SK-N-SH treated with all-trans-retinoic acid at 6 μM for 48 hours (cell line): ENCODE measurements around the gene PHF5A.

Source experiments
- ATAC-seq: fragments of 200-7000 bp; cut with Tn5 transposase; 3 replicates; pipeline ENCODE4 v1.9.1; 2020; ENCODE audit warnings: mild to moderate bottlenecking, moderate library complexity
- ARNTL ChIP-seq: fragments of 450-650 bp; formaldehyde crosslinking; IDR thresholded peaks from 2 replicates; pipeline ENCODE4 v1.5.0; 2020; ENCODE audit warnings: low read depth, mild to moderate bottlenecking, moderate library complexity, borderline replicate concordance
- BACH2 ChIP-seq: fragments of 250-450 bp; sonication (Bioruptor Pico); IDR thresholded peaks from 2 replicates; pipeline ENCODE4 v1.9.0; 2021; ENCODE audit warnings: mild to moderate bottlenecking, borderline replicate concordance
- CSDC2 ChIP-seq: fragments of 250-450 bp; sonication (Bioruptor Pico); IDR thresholded peaks from 2 replicates; pipeline ENCODE4 v1.5.0; 2020; ENCODE audit warnings: mild to moderate bottlenecking, moderate library complexity
- CSRNP3 ChIP-seq: fragments of 250-450 bp; sonication (Bioruptor Pico); IDR thresholded peaks from 2 replicates; pipeline ENCODE4 v1.5.1; 2021; ENCODE audit warnings: mild to moderate bottlenecking, moderate library complexity
- ESRRG ChIP-seq: fragments of 250-450 bp; sonication (Bioruptor Pico); IDR thresholded peaks from 2 replicates; pipeline ENCODE4 v1.6.1; 2021; ENCODE audit warnings: mild to moderate bottlenecking
- GLIS3 ChIP-seq: fragments of 250-450 bp; sonication (Bioruptor Pico); IDR thresholded peaks from 2 replicates; pipeline ENCODE4 v1.5.0; 2020; ENCODE audit warnings: mild to moderate bottlenecking, moderate library complexity
- ISL1 ChIP-seq: fragments of 250-450 bp; sonication (Bioruptor Pico); IDR thresholded peaks from 2 replicates; pipeline ENCODE4 v2.1.2; 2022; ENCODE audit warnings: mild to moderate bottlenecking, moderate library complexity
- OSR1 ChIP-seq: fragments of 250-450 bp; sonication (Bioruptor Pico); IDR thresholded peaks from 2 replicates; pipeline ENCODE4 v1.8.0; 2022; ENCODE audit warnings: moderate library complexity, mild to moderate bottlenecking, inconsistent platforms
- PATZ1 ChIP-seq: fragments of 250-450 bp; sonication (Bioruptor Pico); IDR thresholded peaks from 2 replicates; pipeline ENCODE4 v1.8.0; 2020; ENCODE audit warnings: mild to moderate bottlenecking, moderate library complexity, borderline replicate concordance
- PPARA ChIP-seq: fragments of 250-450 bp; sonication (Bioruptor Pico); IDR thresholded peaks from 2 replicates; pipeline ENCODE4 v1.5.0; 2020; ENCODE audit warnings: mild to moderate bottlenecking, borderline replicate concordance
- TCF4 ChIP-seq: fragments of 250-450 bp; sonication (Bioruptor Pico); IDR thresholded peaks from 2 replicates; pipeline ENCODE4 v1.8.0; 2021; ENCODE audit warnings: mild to moderate bottlenecking, moderate library complexity, borderline replicate concordance
- TSHZ2 ChIP-seq: fragments of 250-450 bp; sonication (Bioruptor Pico); IDR thresholded peaks from 2 replicates; pipeline ENCODE4 v1.5.0; 2020; ENCODE audit warnings: mild to moderate bottlenecking, moderate library complexity
- ZC3H10 ChIP-seq: fragments of 250-450 bp; sonication (Bioruptor Pico); IDR thresholded peaks from 2 replicates; pipeline ENCODE4 v1.5.1; 2021; ENCODE audit warnings: mild to moderate bottlenecking, moderate library complexity
- ZFP30 ChIP-seq: fragments of 450-650 bp; formaldehyde crosslinking; IDR thresholded peaks from 2 replicates; pipeline ENCODE4 v1.5.0; 2022; ENCODE audit warnings: mild to moderate bottlenecking, moderate library complexity
- ZNF565 ChIP-seq: fragments of 450-650 bp; formaldehyde crosslinking; conservative IDR thresholded peaks from 2 replicates; pipeline ENCODE4 v1.5.0; 2020; ENCODE audit warnings: low read depth, mild to moderate bottlenecking, moderate library complexity
- ZNF70 ChIP-seq: fragments of 450-650 bp; formaldehyde crosslinking; IDR thresholded peaks from 2 replicates; pipeline ENCODE4 v1.5.0; 2020; ENCODE audit warnings: mild to moderate bottlenecking, moderate library complexity
- ZNF8 ChIP-seq: fragments of 450-650 bp; formaldehyde crosslinking; IDR thresholded peaks from 2 replicates; pipeline ENCODE4 v1.5.0; 2020; ENCODE audit warnings: mild to moderate bottlenecking, moderate library complexity
- TF ChIP-seq, protein P1 (sequence below): fragments of 250-450 bp; sonication (Bioruptor Pico); IDR thresholded peaks from 2 replicates; pipeline ENCODE4 v1.5.1; 2020; ENCODE audit warnings: low read depth, mild to moderate bottlenecking, moderate library complexity
- TF ChIP-seq, protein P2 (sequence below): fragments of 250-450 bp; sonication (Bioruptor Pico); IDR thresholded peaks from 2 replicates; pipeline ENCODE4 v1.8.0; 2021; ENCODE audit warnings: low read depth, mild to moderate bottlenecking, moderate library complexity, borderline replicate concordance

Gene PHF5A

DNA sequence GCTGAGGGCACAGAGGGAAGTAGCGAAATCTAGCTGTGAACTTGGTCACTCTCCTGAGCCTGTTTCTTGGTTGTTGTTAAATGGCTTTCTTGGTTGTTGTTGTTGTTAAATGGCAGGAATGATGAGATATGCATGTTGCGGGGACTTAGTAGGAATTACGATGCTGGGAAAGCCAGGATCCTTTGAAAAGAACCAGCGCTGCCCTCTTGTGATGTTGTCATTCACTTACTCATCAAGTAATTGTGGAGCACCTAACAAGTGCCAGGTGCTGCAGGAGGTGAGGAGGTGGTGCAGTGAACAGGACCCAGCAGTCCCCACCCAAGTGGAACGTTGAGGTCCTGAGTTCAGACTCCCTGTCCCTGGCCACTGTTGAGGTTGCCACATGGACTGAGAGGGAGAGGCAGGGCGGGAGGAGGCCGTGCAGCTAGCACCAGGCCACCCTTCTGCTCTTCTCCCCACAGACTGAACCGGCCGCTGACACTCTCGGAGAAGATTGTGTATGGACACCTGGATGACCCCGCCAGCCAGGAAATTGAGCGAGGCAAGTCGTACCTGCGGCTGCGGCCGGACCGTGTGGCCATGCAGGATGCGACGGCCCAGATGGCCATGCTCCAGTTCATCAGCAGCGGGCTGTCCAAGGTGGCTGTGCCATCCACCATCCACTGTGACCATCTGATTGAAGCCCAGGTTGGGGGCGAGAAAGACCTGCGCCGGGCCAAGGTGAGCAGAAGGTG lies 39.0 kb upstream of the PHF5A start:
- ATAC-seq: no peak
- TF ChIP-seq ZNF565 (no peak), OSR1 (CRISPR knock-in tag) (no peak), ZFP30 (CRISPR knock-in tag) (no peak), BACH2 (no peak), ISL1 (CRISPR knock-in tag) (no peak), ZNF8 (CRISPR knock-in tag) (no peak), TSHZ2 (CRISPR knock-in tag) (no peak), CSDC2 (CRISPR knock-in tag) (no peak), PATZ1 (CRISPR knock-in tag) (no peak)

- TF ChIP-seq CSDC2 (CRISPR knock-in tag) (no peak), OSR1 (CRISPR knock-in tag) (no peak), ZC3H10 (CRISPR knock-in tag) (no peak), TSHZ2 (CRISPR knock-in tag) (no peak), CSRNP3 (CRISPR knock-in tag) (no peak), TCF4 (CRISPR knock-in tag) (no peak), GLIS3 (CRISPR knock-in tag) (no peak)
- TF ChIP-seq, protein P1, sequence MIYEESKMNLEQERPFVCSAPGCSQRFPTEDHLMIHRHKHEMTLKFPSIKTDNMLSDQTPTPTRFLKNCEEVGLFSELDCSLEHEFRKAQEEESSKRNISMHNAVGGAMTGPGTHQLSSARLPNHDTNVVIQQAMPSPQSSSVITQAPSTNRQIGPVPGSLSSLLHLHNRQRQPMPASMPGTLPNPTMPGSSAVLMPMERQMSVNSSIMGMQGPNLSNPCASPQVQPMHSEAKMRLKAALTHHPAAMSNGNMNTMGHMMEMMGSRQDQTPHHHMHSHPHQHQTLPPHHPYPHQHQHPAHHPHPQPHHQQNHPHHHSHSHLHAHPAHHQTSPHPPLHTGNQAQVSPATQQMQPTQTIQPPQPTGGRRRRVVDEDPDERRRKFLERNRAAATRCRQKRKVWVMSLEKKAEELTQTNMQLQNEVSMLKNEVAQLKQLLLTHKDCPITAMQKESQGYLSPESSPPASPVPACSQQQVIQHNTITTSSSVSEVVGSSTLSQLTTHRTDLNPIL (CRISPR knock-in tag): no peak
- TF ChIP-seq, protein P2, sequence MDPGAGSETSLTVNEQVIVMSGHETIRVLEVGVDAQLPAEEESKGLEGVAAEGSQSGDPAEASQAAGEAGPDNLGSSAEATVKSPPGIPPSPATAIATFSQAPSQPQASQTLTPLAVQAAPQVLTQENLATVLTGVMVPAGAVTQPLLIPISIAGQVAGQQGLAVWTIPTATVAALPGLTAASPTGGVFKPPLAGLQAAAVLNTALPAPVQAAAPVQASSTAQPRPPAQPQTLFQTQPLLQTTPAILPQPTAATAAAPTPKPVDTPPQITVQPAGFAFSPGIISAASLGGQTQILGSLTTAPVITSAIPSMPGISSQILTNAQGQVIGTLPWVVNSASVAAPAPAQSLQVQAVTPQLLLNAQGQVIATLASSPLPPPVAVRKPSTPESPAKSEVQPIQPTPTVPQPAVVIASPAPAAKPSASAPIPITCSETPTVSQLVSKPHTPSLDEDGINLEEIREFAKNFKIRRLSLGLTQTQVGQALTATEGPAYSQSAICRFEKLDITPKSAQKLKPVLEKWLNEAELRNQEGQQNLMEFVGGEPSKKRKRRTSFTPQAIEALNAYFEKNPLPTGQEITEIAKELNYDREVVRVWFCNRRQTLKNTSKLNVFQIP (CRISPR knock-in tag): no peak
- TF ChIP-seq, all 23 proteins: peak for 0
- ATAC-seq: no peak
Observed at GRCh38 chr22:41505511-41506220, 37.2 kb upstream of the PHF5A start.

GRCh38 chr22:41504816-41505215 lies 36.3 kb upstream of the PHF5A start:
- TF ChIP-seq CSRNP3 (CRISPR knock-in tag) (no peak), CSDC2 (CRISPR knock-in tag) (no peak), ESRRG (CRISPR knock-in tag) (no peak), OSR1 (CRISPR knock-in tag) (no peak), PPARA (CRISPR knock-in tag) (no peak), TCF4 (CRISPR knock-in tag) (no peak), ZFP30 (CRISPR knock-in tag) (no peak), ZNF565 (no peak), ZNF70 (CRISPR knock-in tag) (no peak), ARNTL (CRISPR knock-in tag) (no peak), ZNF8 (CRISPR knock-in tag) (no peak)
- ATAC-seq: no peak
